SK-N-SH (cell line): ENCODE measurements around the gene VWA3A.

ENCODE experiments used
- CHD2 ChIP-seq: fragments of 150-350 bp; IDR thresholded peaks from 2 replicates; pipeline ENCODE4 v1.6.1; 2018; ENCODE audit warnings: low read length; ENCODE audit not compliant: partially characterized antibody
- EZH2phosphoT487 ChIP-seq: fragments of 200-600 bp; sonication (generic); IDR thresholded peaks from 2 replicates; pipeline ENCODE4 v1.6.1; 2017; ENCODE audit warnings: low read depth, mixed run types, mild to moderate bottlenecking, antibody characterized with exemption, moderate library complexity, borderline replicate concordance
- FOXJ3 ChIP-seq: sonication (generic); formaldehyde crosslinking; IDR thresholded peaks from 2 replicates; pipeline ENCODE4 v1.5.1; 2020; ENCODE audit warnings: mild to moderate bottlenecking, missing genetic modification reagents
- MEF2A ChIP-seq: IDR thresholded peaks from 2 replicates; pipeline ENCODE4 v1.4.0; 2012; ENCODE audit warnings: low read depth, borderline replicate concordance
- NFIC ChIP-seq: IDR thresholded peaks from 2 replicates; pipeline ENCODE4 v1.4.0; 2012; ENCODE audit warnings: borderline replicate concordance
- NRF1 ChIP-seq: IDR thresholded peaks from 2 replicates; pipeline ENCODE4 v1.6.1; 2012; ENCODE audit warnings: low read depth, mild to moderate bottlenecking, low read length
- POLR2AphosphoS5 ChIP-seq: IDR thresholded peaks from 2 replicates; pipeline ENCODE4 v1.6.1; 2012; ENCODE audit warnings: low read depth, low read length
- RAD21 ChIP-seq: IDR thresholded peaks from 2 replicates; pipeline ENCODE4 v1.6.1; 2012; ENCODE audit warnings: mild to moderate bottlenecking, low read length
- SIN3A ChIP-seq: IDR thresholded peaks from 2 replicates; pipeline ENCODE4 v1.6.1; 2012; ENCODE audit warnings: low read depth, mild to moderate bottlenecking, low read length, moderate library complexity, borderline replicate concordance
- TEAD4 ChIP-seq: IDR thresholded peaks from 2 replicates; pipeline ENCODE4 v1.4.0; 2012; ENCODE audit warnings: mild to moderate bottlenecking, borderline replicate concordance; ENCODE audit not compliant: insufficient read depth
- TF ChIP-seq, protein P1 (sequence below): fragments of 200-600 bp; sonication (generic); IDR thresholded peaks from 2 replicates; pipeline ENCODE4 v1.6.1; 2017; ENCODE audit warnings: antibody characterized with exemption, mild to moderate bottlenecking, moderate library complexity
- TF ChIP-seq, protein P2 (sequence below): fragments of 150-350 bp; IDR thresholded peaks from 2 replicates; pipeline ENCODE4 v1.6.1; 2017; ENCODE audit warnings: antibody characterized with exemption, low read length, low read depth, borderline replicate concordance
- TF ChIP-seq, protein P3 (sequence below): IDR thresholded peaks from 2 replicates; pipeline ENCODE4 v1.4.0; 2012; ENCODE audit warnings: low read depth, borderline replicate concordance
- TF ChIP-seq, protein P4 (sequence below): IDR thresholded peaks from 2 replicates; pipeline ENCODE4 v1.6.1; 2012; ENCODE audit warnings: mild to moderate bottlenecking, low read depth, low read length, moderate library complexity

DNA sequence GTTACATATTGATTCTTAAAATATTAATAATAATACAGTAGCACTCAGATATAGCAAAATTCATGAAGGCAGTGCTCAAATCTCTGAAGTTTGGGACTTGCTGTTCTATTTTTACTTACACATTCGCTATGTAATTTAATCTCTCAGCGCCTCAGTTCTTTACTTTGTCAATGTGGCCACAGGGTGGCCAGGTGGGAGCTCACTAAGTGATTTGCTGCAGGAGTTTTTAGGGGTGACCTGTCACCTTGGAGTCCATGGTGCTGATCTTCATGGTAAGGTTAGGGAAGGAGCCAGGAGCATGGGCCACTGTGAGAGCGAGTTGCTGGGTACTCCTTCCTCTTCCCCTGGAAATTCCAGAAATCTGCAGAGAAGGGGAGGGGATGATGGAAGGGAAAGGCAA, 28.1 kb downstream of the VWA3A start:
- TF ChIP-seq, protein P1, sequence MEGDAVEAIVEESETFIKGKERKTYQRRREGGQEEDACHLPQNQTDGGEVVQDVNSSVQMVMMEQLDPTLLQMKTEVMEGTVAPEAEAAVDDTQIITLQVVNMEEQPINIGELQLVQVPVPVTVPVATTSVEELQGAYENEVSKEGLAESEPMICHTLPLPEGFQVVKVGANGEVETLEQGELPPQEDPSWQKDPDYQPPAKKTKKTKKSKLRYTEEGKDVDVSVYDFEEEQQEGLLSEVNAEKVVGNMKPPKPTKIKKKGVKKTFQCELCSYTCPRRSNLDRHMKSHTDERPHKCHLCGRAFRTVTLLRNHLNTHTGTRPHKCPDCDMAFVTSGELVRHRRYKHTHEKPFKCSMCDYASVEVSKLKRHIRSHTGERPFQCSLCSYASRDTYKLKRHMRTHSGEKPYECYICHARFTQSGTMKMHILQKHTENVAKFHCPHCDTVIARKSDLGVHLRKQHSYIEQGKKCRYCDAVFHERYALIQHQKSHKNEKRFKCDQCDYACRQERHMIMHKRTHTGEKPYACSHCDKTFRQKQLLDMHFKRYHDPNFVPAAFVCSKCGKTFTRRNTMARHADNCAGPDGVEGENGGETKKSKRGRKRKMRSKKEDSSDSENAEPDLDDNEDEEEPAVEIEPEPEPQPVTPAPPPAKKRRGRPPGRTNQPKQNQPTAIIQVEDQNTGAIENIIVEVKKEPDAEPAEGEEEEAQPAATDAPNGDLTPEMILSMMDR, result no peak
- TF ChIP-seq, protein P2, sequence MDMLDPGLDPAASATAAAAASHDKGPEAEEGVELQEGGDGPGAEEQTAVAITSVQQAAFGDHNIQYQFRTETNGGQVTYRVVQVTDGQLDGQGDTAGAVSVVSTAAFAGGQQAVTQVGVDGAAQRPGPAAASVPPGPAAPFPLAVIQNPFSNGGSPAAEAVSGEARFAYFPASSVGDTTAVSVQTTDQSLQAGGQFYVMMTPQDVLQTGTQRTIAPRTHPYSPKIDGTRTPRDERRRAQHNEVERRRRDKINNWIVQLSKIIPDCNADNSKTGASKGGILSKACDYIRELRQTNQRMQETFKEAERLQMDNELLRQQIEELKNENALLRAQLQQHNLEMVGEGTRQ, result no peak
- no peak for TF ChIP-seq MEF2A
- TF ChIP-seq CHD2, result no peak
- TF ChIP-seq, protein P3, sequence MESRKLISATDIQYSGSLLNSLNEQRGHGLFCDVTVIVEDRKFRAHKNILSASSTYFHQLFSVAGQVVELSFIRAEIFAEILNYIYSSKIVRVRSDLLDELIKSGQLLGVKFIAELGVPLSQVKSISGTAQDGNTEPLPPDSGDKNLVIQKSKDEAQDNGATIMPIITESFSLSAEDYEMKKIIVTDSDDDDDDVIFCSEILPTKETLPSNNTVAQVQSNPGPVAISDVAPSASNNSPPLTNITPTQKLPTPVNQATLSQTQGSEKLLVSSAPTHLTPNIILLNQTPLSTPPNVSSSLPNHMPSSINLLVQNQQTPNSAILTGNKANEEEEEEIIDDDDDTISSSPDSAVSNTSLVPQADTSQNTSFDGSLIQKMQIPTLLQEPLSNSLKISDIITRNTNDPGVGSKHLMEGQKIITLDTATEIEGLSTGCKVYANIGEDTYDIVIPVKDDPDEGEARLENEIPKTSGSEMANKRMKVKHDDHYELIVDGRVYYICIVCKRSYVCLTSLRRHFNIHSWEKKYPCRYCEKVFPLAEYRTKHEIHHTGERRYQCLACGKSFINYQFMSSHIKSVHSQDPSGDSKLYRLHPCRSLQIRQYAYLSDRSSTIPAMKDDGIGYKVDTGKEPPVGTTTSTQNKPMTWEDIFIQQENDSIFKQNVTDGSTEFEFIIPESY, result no peak
- TF ChIP-seq EZH2phosphoT487, result no peak
- TF ChIP-seq, protein P4, sequence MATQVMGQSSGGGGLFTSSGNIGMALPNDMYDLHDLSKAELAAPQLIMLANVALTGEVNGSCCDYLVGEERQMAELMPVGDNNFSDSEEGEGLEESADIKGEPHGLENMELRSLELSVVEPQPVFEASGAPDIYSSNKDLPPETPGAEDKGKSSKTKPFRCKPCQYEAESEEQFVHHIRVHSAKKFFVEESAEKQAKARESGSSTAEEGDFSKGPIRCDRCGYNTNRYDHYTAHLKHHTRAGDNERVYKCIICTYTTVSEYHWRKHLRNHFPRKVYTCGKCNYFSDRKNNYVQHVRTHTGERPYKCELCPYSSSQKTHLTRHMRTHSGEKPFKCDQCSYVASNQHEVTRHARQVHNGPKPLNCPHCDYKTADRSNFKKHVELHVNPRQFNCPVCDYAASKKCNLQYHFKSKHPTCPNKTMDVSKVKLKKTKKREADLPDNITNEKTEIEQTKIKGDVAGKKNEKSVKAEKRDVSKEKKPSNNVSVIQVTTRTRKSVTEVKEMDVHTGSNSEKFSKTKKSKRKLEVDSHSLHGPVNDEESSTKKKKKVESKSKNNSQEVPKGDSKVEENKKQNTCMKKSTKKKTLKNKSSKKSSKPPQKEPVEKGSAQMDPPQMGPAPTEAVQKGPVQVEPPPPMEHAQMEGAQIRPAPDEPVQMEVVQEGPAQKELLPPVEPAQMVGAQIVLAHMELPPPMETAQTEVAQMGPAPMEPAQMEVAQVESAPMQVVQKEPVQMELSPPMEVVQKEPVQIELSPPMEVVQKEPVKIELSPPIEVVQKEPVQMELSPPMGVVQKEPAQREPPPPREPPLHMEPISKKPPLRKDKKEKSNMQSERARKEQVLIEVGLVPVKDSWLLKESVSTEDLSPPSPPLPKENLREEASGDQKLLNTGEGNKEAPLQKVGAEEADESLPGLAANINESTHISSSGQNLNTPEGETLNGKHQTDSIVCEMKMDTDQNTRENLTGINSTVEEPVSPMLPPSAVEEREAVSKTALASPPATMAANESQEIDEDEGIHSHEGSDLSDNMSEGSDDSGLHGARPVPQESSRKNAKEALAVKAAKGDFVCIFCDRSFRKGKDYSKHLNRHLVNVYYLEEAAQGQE, result no peak
- no peak for TF ChIP-seq POLR2AphosphoS5
- TF ChIP-seq SIN3A, result no peak
- no peak for TF ChIP-seq RAD21
- TF ChIP-seq NRF1, result no peak
- no peak for TF ChIP-seq FOXJ3 (CRISPR knock-in tag)
- TF ChIP-seq NFIC, result no peak
- no peak for TF ChIP-seq TEAD4
